IMR-90 (cell line): ENCODE data around the gene CIBAR2. TPM values are rescaled to one million over a fixed set of nuclear protein-coding genes. Genes with fewer than 3 reads are reported as not detected.

Experiments used
- ATAC-seq: fragments of 200-7000 bp; cut with Tn5 transposase; 2 replicates; pipeline ENCODE4 v1.9.1; 2020; ENCODE audit warnings: low read depth, mild to moderate bottlenecking, moderate library complexity
- BruUV-seq: library from RNA; stranded (reverse); fragments of 400-500 nt; replicated peaks from 2 replicates; lab custom pipeline; 2021; lab: Mats Ljungman, UMichigan
- CTCF ChIA-PET: fragments of 300-600 bp; formaldehyde crosslinking; extraction: SDS; loops from one replicate; lab custom pipeline; 2021; ENCODE audit warnings: antibody characterized with exemption; lab: Yijun Ruan, JAX
- POLR2A ChIA-PET: fragments of 300-600 bp; sonication (Branson Sonifier 250); formaldehyde crosslinking; loops from one replicate; lab custom pipeline; 2022; ENCODE audit warnings: antibody characterized with exemption; ENCODE audit not compliant: unreplicated experiment; lab: Charles Lee
- DNase-seq: peaks from one replicate; pipeline ENCODE4 v3.0.0; 2013
- H2AFZ ChIP-seq: replicated peaks from 2 replicates; pipeline ENCODE3; 2013; ENCODE audit warnings: low read length, mild to moderate bottlenecking; ENCODE audit not compliant: poor library complexity
- H2AK5ac ChIP-seq: 2 replicates; pipeline ENCODE4 v1.6.1; 2013; ENCODE audit warnings: low read depth, low read length, inconsistent platforms
- H2AK9ac ChIP-seq: replicated peaks from 2 replicates; pipeline ENCODE3; 2013; ENCODE audit warnings: mild to moderate bottlenecking, low read depth, low read length, moderate library complexity; ENCODE audit not compliant: poor library complexity
- H2BK120ac ChIP-seq: 2 replicates; pipeline ENCODE4 v1.6.1; 2013; ENCODE audit warnings: low read depth, low read length, inconsistent platforms
- H2BK15ac ChIP-seq: 3 replicates; pipeline ENCODE4 v1.6.1; 2013; ENCODE audit warnings: low read depth, low read length, inconsistent platforms
- H2BK20ac ChIP-seq: 2 replicates; pipeline ENCODE4 v1.6.1; 2013; ENCODE audit warnings: low read depth, mild to moderate bottlenecking, inconsistent platforms, low read length, moderate library complexity
- H2BK5ac ChIP-seq: 2 replicates; pipeline ENCODE4 v1.6.1; 2013; ENCODE audit warnings: mild to moderate bottlenecking, low read depth, low read length, inconsistent platforms; ENCODE audit not compliant: poor library complexity, severe bottlenecking
- H3K14ac ChIP-seq: replicated peaks from 2 replicates; pipeline ENCODE4 v1.6.1; 2013; ENCODE audit warnings: low read depth, low read length, inconsistent platforms
- H3K18ac ChIP-seq: 2 replicates; pipeline ENCODE4 v1.6.1; 2013; ENCODE audit warnings: low read depth, low read length, control low read depth
- H3K23ac ChIP-seq: 2 replicates; pipeline ENCODE4 v1.6.1; 2013; ENCODE audit warnings: low read depth, low read length, inconsistent platforms
- H3K27ac ChIP-seq: 2 replicates; pipeline ENCODE4 v1.5.1; 2013; ENCODE audit warnings: mild to moderate bottlenecking, control low read depth, low read length; ENCODE audit not compliant: insufficient read depth
- H3K27me3 ChIP-seq: 2 replicates; pipeline ENCODE4 v1.6.1; 2013; ENCODE audit warnings: low read length; ENCODE audit not compliant: control insufficient read depth, insufficient read depth
- H3K36me3 ChIP-seq: 2 replicates; pipeline ENCODE4 v1.6.1; 2013; ENCODE audit warnings: low read length, mixed read lengths; ENCODE audit not compliant: control insufficient read depth, insufficient read depth
- H3K4ac ChIP-seq: 2 replicates; pipeline ENCODE4 v1.6.1; 2013; ENCODE audit warnings: low read depth, low read length, inconsistent platforms
- H3K4me1 ChIP-seq: 2 replicates; pipeline ENCODE4 v1.6.1; 2013; ENCODE audit warnings: low read length, mixed read lengths; ENCODE audit not compliant: control insufficient read depth, insufficient read depth
- H3K4me2 ChIP-seq: 2 replicates; pipeline ENCODE4 v1.6.1; 2013; ENCODE audit warnings: low read depth, mild to moderate bottlenecking, control low read depth, low read length, moderate library complexity
- H3K4me3 ChIP-seq: 2 replicates; pipeline ENCODE4 v1.5.1; 2013; ENCODE audit warnings: low read depth, mild to moderate bottlenecking, control low read depth, low read length, moderate library complexity; ENCODE audit not compliant: insufficient read depth
- H3K56ac ChIP-seq: 2 replicates; pipeline ENCODE4 v1.6.1; 2013; ENCODE audit warnings: low read length, inconsistent platforms; ENCODE audit not compliant: insufficient read depth; ENCODE audit errors: extremely low read depth
- H3K79me1 ChIP-seq, 2 experiments: 2 replicates each; pipeline ENCODE4 v1.6.1; 2013; ENCODE audit warnings: low read length in 2 of 2, inconsistent platforms in 1 of 2, low read depth in 1 of 2
- H3K9ac ChIP-seq: 2 replicates; pipeline ENCODE4 v1.6.1; 2013; ENCODE audit warnings: low read depth, low read length, control low read depth
- H3K9me1 ChIP-seq: 2 replicates; pipeline ENCODE4 v1.6.1; 2013; ENCODE audit warnings: low read length, inconsistent platforms; ENCODE audit not compliant: insufficient read depth
- H3K9me3 ChIP-seq: 2 replicates; pipeline ENCODE4 v1.6.1; 2013; ENCODE audit warnings: low read length; ENCODE audit not compliant: control insufficient read depth, insufficient read depth
- H4K20me1 ChIP-seq: 2 replicates; pipeline ENCODE4 v1.6.1; 2013; ENCODE audit warnings: low read length, inconsistent platforms; ENCODE audit not compliant: insufficient read depth
- H4K5ac ChIP-seq: 2 replicates; pipeline ENCODE4 v1.6.1; 2013; ENCODE audit warnings: mild to moderate bottlenecking, low read depth, low read length, control low read depth
- H4K8ac ChIP-seq, 2 experiments: 2 replicates each; pipeline ENCODE4 v1.6.1; 2013; ENCODE audit warnings: low read depth in 2 of 2, low read length in 2 of 2, control low read depth in 1 of 2, inconsistent platforms in 1 of 2
- H4K91ac ChIP-seq: 2 replicates; pipeline ENCODE4 v1.6.1; 2013; ENCODE audit warnings: low read depth, low read length, inconsistent platforms; ENCODE audit not compliant: insufficient read depth
- ELK1 ChIP-seq: fragments of 150-350 bp; IDR thresholded peaks from 2 replicates; pipeline ENCODE4 v1.6.1; 2016; ENCODE audit warnings: low read depth, mild to moderate bottlenecking, low read length, moderate library complexity, borderline replicate concordance
- MAZ ChIP-seq: IDR thresholded peaks from 2 replicates; pipeline ENCODE4 v1.6.1; 2012; ENCODE audit warnings: low read depth, mild to moderate bottlenecking, low read length, improper control_type of control experiment, moderate library complexity, borderline replicate concordance
- RAD21 ChIP-seq: IDR thresholded peaks from 2 replicates; pipeline ENCODE4 v1.6.1; 2012; ENCODE audit warnings: low read length, improper control_type of control experiment
- RCOR1 ChIP-seq: IDR thresholded peaks from 2 replicates; pipeline ENCODE4 v1.6.1; 2012; ENCODE audit warnings: mild to moderate bottlenecking, low read length, improper control_type of control experiment; ENCODE audit not compliant: insufficient replicate concordance
- dilution Hi-C: fragments of 300-500 bp; cut with HindIII; formaldehyde crosslinking; loops from one replicate; pipeline ENCODE4 v1.14.3; 2018; ENCODE audit warnings: low sequenced_read_pairs; ENCODE audit not compliant: unreplicated experiment
- in situ Hi-C: fragments of 300-500 bp; cut with MboI; formaldehyde crosslinking; loops from 3 replicates; pipeline ENCODE4 v1.14.3; 2019; ENCODE audit warnings: low sequenced_read_pairs, inconsistent platforms, mixed read lengths
- intact Hi-C: fragments of 100-400 bp; cut with micrococcal nuclease; formaldehyde crosslinking; loops from 2 replicates; pipeline ENCODE4 v1.10.0; 2022
- polyA plus RNA-seq, 3 experiments: library from polyadenylated mRNA; depleted of rRNA; stranded (reverse); fragments of >200 nt; gene quantifications; 2 replicates each; pipeline ENCODE4 v1.2.3, GENCODE V29; 2012; ENCODE audit warnings: low replicate concordance in 1 of 3
- total RNA-seq: library from RNA; depleted of rRNA; stranded (reverse); fragments of >200 nt; gene quantifications from 2 replicates; pipeline ENCODE4 v1.2.3, GENCODE V29; 2012

Gene CIBAR2
- total and polyA plus RNA-seq, 2 of the 4 experiments (the other 2 are of a cell fraction), result 0.18 to 0.24 TPM

DNA sequence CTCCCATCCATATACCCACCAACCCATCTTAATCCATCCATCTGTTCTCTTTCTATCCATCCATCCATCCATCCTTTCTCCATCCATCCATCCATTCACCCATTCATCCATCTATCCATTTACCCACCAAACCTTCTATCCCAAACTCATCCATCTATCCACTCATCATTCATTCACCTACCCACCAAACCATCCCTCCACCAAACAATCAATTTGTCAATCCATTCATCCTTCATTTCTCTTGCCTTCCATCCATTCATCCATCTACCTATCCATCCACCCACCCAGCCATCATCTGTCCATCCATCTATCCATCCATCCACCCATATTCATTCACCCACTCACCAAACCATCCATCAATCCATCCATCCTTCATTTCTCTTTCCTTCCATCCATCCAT lies 44.6 kb upstream of the CIBAR2 start:
- Histone ChIP-seq H4K8ac (no peak overlapping the region), H3K4ac (no peak overlapping the region), H3K36me3 (no peaks in the 10 kb centered on the region), H3K27me3 (no peaks in the 10 kb centered on the region; the same call in 1 of the 2 replicates), H2BK5ac (peak overlapping the region; percentile 27), H2BK120ac (no peak overlapping the region), H3K18ac (no peak overlapping the region), H3K4me1 (peaks cover 17% of the 10 kb centered on the region), H3K23ac (no peak overlapping the region), H3K14ac (no peak overlapping the region), H2BK15ac (no peak overlapping the region), H3K27ac (no peak overlapping the region), H3K4me3 (no peak overlapping the region), H4K20me1 (no peaks in the 10 kb centered on the region), H2AK5ac (no peak overlapping the region), H2AK9ac (no peak overlapping the region), H3K79me1 (no peaks in the 10 kb centered on the region), H3K9me3 (no peaks in the 10 kb centered on the region), H3K4me2 (no peak overlapping the region), H3K56ac (no peak overlapping the region), H2BK20ac (no peak overlapping the region), H3K9ac (no peak overlapping the region), H3K9me1 (peaks cover 3% of the 10 kb centered on the region; the same call in 1 of the 2 replicates), H4K5ac (no peak overlapping the region), H2AFZ (no peak overlapping the region), H4K91ac (no peak overlapping the region)
- dilution Hi-C loops, result no loop called here
- ChIA-PET POLR2A (no interaction called here), CTCF (interaction anchor here (0.6 kb wide), 1 partner anchor 19 kb away, joined by 3 read pairs; no protein-coding TSS in a partner anchor)
- intact Hi-C loops, result no loop called here
- ATAC-seq, result no peak
- DNase-seq, result no peak
- TF ChIP-seq MAZ, result no peak
- TF ChIP-seq ELK1, result no peak
- no peak for TF ChIP-seq RCOR1
- no peak for TF ChIP-seq RAD21
- in situ Hi-C loops, result no loop called here
- BruUV-seq, result no TSS peak
